ENCODE data around the gene COL6A3. TPM values are rescaled to one million over a fixed set of nuclear protein-coding genes. Genes with fewer than 3 reads are reported as not detected.

The COL6A3 gene
- total RNA-seq, 1 experiment from 2014 or later, result 0.81 TPM

DNA sequence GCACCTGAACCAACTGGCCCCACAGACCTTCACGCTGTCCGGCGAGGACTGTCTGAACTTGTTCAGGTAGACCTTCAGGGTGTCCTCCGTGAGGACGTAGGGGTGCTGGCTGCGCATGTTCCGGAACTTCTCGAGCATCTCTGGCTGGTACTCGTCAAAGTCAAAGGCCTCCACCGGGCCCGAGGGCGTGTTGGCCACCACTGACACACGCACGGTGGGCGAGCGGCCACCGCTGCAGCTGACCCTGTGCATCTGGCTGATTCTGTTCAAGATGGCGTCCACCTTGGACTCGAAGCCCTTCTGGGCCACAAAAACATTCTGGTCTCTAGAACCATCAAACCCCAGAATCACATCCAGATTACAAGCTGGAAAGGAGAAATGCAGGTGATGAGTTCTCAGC, 48.3 kb downstream of the COL6A3 start:
- Histone ChIP-seq H4K20me1 (ENCODE audit: control insufficient read depth, insufficient read depth, insufficient read length) (no peaks in the 10 kb centered on the region), H4K5ac (ENCODE audit: insufficient read length, low read depth, low read length) (no peak overlapping the region), H3K23me2 (ENCODE audit: insufficient read length, low read depth, low read length, poor library complexity, severe bottlenecking) (no peaks in the 10 kb centered on the region), H2BK15ac (ENCODE audit: low read depth, low read length) (no peak overlapping the region), H2BK12ac (ENCODE audit: insufficient read length, low read depth, low read length) (no peak overlapping the region), H2BK120ac (ENCODE audit: low read depth, low read length, poor library complexity, severe bottlenecking) (no peak overlapping the region), H3K27ac (ENCODE audit: insufficient read length, low read depth, low read length) (no peak overlapping the region), H2AK5ac (ENCODE audit: insufficient read length, low read length) (no peak overlapping the region), H3K27me3 (ENCODE audit: insufficient read depth, low read length) (no peaks in the 10 kb centered on the region), H4K8ac (replicated peaks; ENCODE audit: insufficient read length, low read depth, low read length) (no peak overlapping the region), H2AFZ (ENCODE audit: low read length) (no peak overlapping the region), H3K4me2 (ENCODE audit: insufficient read depth, insufficient read length, low read length) (no peak overlapping the region), H3K18ac (ENCODE audit: insufficient read length, low read depth, low read length) (no peak overlapping the region), H3K9me3 (ENCODE audit: control insufficient read depth, low read depth, low read length) (no peaks in the 10 kb centered on the region), H3T11ph (ENCODE audit: low read length) (no peak overlapping the region), H4K91ac (ENCODE audit: insufficient read length, low read depth, low read length) (no peak overlapping the region), H3K56ac (ENCODE audit: insufficient read length, low read depth, low read length) (no peak overlapping the region), H3K9ac (ENCODE audit: extremely low read depth, insufficient read length, low read length) (no peak overlapping the region), H3K79me2 (ENCODE audit: insufficient read depth, low read length) (no peaks in the 10 kb centered on the region), H2BK5ac (ENCODE audit: insufficient read length, low read length) (no peak overlapping the region), H3K14ac (ENCODE audit: insufficient read depth, low read length) (no peak overlapping the region), H3K23ac (ENCODE audit: insufficient read length, low read depth, low read length) (no peak overlapping the region), H2BK20ac (ENCODE audit: low read depth, low read length, poor library complexity, severe bottlenecking) (no peak overlapping the region), H3K79me1 (ENCODE audit: insufficient read depth, low read depth, low read length, poor library complexity, severe bottlenecking) (no peaks in the 10 kb centered on the region), H3K4me1 (ENCODE audit: insufficient read depth, low read length) (no peaks in the 10 kb centered on the region), H3K4ac (ENCODE audit: low read depth, low read length) (no peak overlapping the region)
- WGBS (ENCODE audit: extremely low coverage, insufficient read length, low lambda C conversion rate), result no CpG with 5 or more reads among the region's 19 CpGs
- no peaks in the 10 kb centered on the region; a peak in 1 of 4 replicates for H3K4me1 Mint-ChIP-seq
- H3K36me3 Mint-ChIP-seq (ENCODE audit: insufficient read depth in 1 of 3, low read depth in 3 of 3), result peaks cover 0 to 2% (median 0%) of the 10 kb centered on the region in 3 experiments; a peak in 2 of 7 replicates
- H3K27ac Mint-ChIP-seq, result no peak overlapping the region
- no peaks in the 10 kb centered on the region; a peak in 2 of 5 replicates for H3K9me3 Mint-ChIP-seq
- DNase-seq, result no peak
- no peak overlapping the region for H3K4me3 Mint-ChIP-seq
- peaks cover 8% of the 10 kb centered on the region for H3K27me3 Mint-ChIP-seq (ENCODE audit: low read depth)
- TF ChIP-seq, protein P1, sequence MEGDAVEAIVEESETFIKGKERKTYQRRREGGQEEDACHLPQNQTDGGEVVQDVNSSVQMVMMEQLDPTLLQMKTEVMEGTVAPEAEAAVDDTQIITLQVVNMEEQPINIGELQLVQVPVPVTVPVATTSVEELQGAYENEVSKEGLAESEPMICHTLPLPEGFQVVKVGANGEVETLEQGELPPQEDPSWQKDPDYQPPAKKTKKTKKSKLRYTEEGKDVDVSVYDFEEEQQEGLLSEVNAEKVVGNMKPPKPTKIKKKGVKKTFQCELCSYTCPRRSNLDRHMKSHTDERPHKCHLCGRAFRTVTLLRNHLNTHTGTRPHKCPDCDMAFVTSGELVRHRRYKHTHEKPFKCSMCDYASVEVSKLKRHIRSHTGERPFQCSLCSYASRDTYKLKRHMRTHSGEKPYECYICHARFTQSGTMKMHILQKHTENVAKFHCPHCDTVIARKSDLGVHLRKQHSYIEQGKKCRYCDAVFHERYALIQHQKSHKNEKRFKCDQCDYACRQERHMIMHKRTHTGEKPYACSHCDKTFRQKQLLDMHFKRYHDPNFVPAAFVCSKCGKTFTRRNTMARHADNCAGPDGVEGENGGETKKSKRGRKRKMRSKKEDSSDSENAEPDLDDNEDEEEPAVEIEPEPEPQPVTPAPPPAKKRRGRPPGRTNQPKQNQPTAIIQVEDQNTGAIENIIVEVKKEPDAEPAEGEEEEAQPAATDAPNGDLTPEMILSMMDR (conservative IDR thresholded peaks at IDR 0.05), result no peak

Data from H9 (cell line).